ENCODE results near the gene SLC39A2.

DNA sequence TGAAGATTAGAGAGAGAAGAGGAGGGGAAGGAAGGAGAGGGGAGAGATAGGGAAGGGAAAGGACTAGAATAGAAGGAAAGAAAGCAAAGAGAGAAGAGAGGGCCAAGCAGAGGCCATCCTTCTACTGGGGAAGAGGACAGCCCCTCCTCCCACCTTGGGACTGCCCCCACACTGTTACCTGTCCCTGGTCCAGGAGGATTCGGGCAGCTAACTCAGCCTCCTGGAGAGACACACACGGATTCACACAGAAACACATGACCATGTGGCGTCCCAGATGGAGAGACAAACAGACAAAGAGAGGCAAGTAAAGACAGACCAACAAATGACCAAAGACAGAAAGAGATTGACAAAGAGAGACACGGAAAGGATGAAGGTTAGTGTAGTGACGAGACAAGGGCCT lies 23.6 kb downstream of the SLC39A2 start:
- no peak for TF ChIP-seq CTCF (optimal IDR thresholded peaks at IDR 0.05 in 1 of 3, IDR thresholded peaks at IDR 0.05 in 1 of 3, conservative IDR thresholded peaks at IDR 0.05 in 1 of 3; ENCODE audit: extremely low read depth in 1 of 3, insufficient read depth in 2 of 3, low read length in 3 of 3)
- TF ChIP-seq EZH2 (IDR thresholded peaks at IDR 0.05; ENCODE audit: low read length), result no peak

All from keratinocyte (primary cell).